ENCODE measurements around the gene PRKAG2.
"Not testable (repeated sequence)": the region's sequence is repeated elsewhere in the genome, so short reads cannot be mapped to it uniquely, and the experiment has no call there.

PRKAG2 gene

DNA sequence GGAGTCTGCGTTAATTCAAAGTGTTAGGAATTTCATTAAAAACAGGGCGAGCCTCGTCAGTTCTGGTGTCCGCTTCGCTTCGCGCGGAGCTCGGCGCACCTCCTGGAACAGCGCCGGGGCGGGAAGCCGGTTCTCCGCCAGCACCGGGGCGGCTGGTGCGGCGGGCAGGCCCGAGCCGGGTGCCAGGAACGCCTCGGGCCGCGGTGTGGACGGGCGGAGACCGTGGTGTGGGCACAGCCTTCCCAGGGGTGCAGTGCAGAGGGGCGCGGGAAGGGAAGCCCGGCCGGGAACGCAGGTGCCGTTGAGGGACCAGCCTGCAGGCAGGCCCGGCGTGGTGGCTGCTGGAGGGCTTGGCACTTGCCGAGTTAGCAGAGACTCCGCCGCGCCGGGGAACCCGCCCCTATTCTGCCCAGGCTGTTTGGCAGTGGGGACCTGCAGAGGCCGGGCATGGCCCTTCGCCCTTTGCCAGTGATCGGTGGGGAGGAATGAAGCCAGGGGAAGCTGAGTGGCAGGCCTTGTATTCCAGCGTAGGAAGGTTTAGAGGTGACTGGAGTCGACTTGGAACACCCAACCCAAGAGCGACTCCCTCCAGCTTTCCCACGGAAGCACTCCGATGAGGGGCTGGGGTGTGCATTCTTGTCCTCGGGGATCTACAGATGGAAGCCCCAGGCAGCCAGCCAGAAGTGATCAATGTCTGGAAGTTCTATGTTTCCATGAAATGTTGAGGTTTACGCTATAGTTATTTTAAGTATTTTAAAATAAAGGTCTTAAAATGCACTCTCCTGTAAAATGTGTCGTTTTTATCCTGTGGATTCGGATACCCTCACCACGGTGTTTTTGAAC lies 356.3 kb downstream of the PRKAG2 start:
- Histone ChIP-seq H3K27me3 (no peaks in the 10 kb centered on the region), H3K9me3 (peaks cover 7% of the 10 kb centered on the region; the same call in 1 of the 2 replicates), H3K4me1 (no peaks in the 10 kb centered on the region), H3K36me3 (peaks cover 5% of the 10 kb centered on the region), H3K4me3 (ENCODE audit: low read depth, low read length) (peak overlapping the region; percentile 31; the same call in 1 of the 2 replicates)
- TF ChIP-seq, protein P1, sequence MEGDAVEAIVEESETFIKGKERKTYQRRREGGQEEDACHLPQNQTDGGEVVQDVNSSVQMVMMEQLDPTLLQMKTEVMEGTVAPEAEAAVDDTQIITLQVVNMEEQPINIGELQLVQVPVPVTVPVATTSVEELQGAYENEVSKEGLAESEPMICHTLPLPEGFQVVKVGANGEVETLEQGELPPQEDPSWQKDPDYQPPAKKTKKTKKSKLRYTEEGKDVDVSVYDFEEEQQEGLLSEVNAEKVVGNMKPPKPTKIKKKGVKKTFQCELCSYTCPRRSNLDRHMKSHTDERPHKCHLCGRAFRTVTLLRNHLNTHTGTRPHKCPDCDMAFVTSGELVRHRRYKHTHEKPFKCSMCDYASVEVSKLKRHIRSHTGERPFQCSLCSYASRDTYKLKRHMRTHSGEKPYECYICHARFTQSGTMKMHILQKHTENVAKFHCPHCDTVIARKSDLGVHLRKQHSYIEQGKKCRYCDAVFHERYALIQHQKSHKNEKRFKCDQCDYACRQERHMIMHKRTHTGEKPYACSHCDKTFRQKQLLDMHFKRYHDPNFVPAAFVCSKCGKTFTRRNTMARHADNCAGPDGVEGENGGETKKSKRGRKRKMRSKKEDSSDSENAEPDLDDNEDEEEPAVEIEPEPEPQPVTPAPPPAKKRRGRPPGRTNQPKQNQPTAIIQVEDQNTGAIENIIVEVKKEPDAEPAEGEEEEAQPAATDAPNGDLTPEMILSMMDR (IDR thresholded peaks at IDR 0.05; ENCODE audit: low read depth, low read length), result no peak
- DNase-seq, result peak; percentile 15

- Histone ChIP-seq H3K4me1 (no peaks in the 10 kb centered on the region), H3K9me3 (peaks cover 7% of the 10 kb centered on the region; the same call in 1 of the 2 replicates), H3K4me3 (ENCODE audit: low read depth, low read length) (peak within 1 kb of the TSS; percentile 94), H3K36me3 (peaks cover 5% of the 10 kb centered on the region), H3K27me3 (no peaks in the 10 kb centered on the region)
- TF ChIP-seq, protein P1 (IDR thresholded peaks at IDR 0.05; ENCODE audit: low read depth, low read length), result no peak
- DNase-seq, result peak; percentile 98
Measured at GRCh38 chr7:151519765-151520418, 357.0 kb downstream of the PRKAG2 start, which contains the start of gene RHEB. TSS of gene RHEB (minus strand) at chr7:151519895. CDS start at chr7:151519511, 384 bp downstream.

GRCh38 chr7:151518947-151519764 lies 357.8 kb downstream of the PRKAG2 start:
- H3K4me1 ChIP-seq, H3K27me3 ChIP-seq, H3K9me3 ChIP-seq, H3K36me3 ChIP-seq: not testable (repeated sequence)
- peak overlapping the region; percentile 94 for H3K4me3 ChIP-seq (ENCODE audit: low read depth, low read length)
- peak; percentile 50 for DNase-seq
- TF ChIP-seq, protein P1 (IDR thresholded peaks at IDR 0.05; ENCODE audit: low read depth, low read length), result peak; percentile 0; the same call in 1 of the 2 replicates

- TF ChIP-seq, protein P1 (IDR thresholded peaks at IDR 0.05; ENCODE audit: low read depth, low read length), result peak; percentile 2; the same call in 1 of the 2 replicates
- DNase-seq, result peak; percentile 39
- H3K4me1 ChIP-seq, result no peaks in the 10 kb centered on the region
Measured at GRCh38 chr7:151518105-151518946, 358.6 kb downstream of the PRKAG2 start.

DNA sequence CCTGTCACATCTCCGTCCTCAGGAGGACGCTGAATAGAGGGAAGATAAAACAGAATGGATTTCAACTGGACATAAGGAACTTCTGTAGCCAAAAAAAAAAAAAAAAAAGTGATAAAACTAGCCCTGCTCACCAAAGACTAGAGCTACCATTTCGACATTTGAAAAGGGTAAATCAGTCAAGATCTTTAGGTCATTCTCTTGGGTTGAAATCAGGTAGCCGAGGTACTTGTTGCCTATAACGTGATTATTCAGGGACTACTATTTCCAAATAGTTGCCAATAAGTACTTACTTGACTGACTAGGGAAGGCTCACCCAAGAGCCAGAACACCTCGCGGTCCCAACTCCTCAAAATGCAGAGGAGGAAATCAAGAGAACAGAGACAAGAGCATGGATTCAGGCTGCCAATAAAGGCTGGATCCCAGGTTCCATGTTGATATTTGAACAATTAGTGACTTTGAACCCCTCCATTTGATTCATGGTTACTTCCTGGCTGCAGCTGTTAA lies 359.3 kb downstream of the PRKAG2 start:
- Histone ChIP-seq H3K4me3 (ENCODE audit: low read depth, low read length) (peak overlapping the region; percentile 94), H3K27me3 (no peaks in the 10 kb centered on the region), H3K4me1 (no peaks in the 10 kb centered on the region), H3K9me3 (peaks cover 7% of the 10 kb centered on the region; the same call in 1 of the 2 replicates), H3K36me3 (peaks cover 5% of the 10 kb centered on the region)
- DNase-seq, result no peak
- TF ChIP-seq, protein P1 (IDR thresholded peaks at IDR 0.05; ENCODE audit: low read depth, low read length), result no peak

More at GRCh38 chr7:151518105-151518946, 358.6 kb downstream of the PRKAG2 start:
- peaks cover 7% of the 10 kb centered on the region; the same call in 1 of the 2 replicates for H3K9me3 ChIP-seq
- no peaks in the 10 kb centered on the region for H3K27me3 ChIP-seq
- peaks cover 5% of the 10 kb centered on the region for H3K36me3 ChIP-seq
- H3K4me3 ChIP-seq (ENCODE audit: low read depth, low read length), result peak overlapping the region; percentile 94

All from BE2C (cell line).